GM08714 (cell line): ENCODE data around the gene ST3GAL3.

Experiments used
- H3K4me3 ChIP-seq: fragments of 200-500 bp; sonication (Bioruptor generic); 2 replicates; pipeline ENCODE4 v1.5.1; 2014; ENCODE audit warnings: mild to moderate bottlenecking, low read length, inconsistent platforms
- ZNF274 ChIP-seq: IDR thresholded peaks from 2 replicates; pipeline ENCODE4 v1.6.1; 2012; ENCODE audit warnings: mild to moderate bottlenecking, low read depth, low read length

Gene ST3GAL3

DNA sequence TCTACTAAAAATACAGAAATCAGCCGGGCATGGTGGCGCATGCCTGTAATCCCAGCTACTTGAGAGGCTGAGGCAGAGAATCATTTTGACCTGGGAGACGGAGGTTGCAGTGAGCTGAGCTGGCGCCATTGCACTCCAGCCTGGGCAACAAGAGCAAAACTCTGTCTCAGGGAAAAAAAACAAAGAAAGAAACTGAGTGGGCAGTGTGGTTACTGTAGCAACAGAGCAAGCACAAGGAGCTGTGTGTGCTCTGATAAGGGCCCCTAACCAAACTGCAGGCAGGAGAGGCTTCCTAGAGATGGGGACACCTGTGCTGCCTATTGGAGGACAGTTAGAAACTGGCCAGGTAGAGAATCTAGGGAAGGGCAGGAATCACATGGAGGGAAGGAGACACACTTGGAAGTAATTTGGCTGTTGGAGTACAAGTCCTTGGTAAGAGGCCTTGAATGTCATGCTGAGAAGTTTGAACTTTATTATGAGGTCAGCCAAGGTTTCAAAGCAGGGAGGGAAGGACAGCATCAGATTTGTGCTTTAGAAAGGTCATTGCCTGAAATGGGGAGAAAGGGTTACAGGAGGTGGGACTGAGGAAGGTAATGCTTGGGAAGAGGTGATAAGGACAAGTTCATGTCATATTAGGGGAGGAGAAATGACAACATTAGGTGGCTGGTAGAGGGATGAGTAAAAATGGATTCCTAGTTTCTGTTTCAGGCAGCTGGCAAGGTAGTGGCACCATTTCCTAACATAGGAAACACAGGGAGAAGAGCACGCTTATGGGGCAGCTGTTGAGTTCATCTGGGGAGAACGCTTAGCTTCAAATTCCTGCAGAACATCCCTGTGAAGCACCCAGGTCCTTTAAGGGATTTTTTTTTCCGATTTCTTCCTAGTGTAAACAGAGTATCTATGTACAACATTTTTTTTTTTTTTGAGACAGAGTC is 157.0 kb downstream of the ST3GAL3 start:
- no peak for TF ChIP-seq ZNF274
- H3K4me3 ChIP-seq = no peak overlapping the region

DNA sequence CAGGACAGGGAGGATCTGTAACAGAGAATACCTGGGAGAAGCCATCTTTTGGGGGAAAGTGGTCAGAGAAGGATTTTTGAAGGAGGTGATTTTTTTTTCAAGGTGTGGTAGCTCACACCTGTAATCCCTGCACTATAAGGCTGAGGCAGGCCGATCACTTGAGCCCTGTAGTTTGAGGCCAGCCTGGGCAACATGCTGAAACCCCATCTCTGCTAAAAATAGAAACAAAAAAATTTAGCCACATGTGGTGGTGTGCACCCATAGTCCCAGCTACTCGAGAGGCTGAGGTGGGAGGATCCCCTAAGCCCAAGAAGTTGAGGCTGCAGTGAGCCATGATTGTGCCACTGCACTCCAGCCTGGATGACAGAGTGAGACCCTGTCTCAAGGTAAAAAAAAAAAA is 158.9 kb downstream of the ST3GAL3 start:
- H3K4me3 ChIP-seq = no peak overlapping the region
- TF ChIP-seq ZNF274 = no peak

DNA sequence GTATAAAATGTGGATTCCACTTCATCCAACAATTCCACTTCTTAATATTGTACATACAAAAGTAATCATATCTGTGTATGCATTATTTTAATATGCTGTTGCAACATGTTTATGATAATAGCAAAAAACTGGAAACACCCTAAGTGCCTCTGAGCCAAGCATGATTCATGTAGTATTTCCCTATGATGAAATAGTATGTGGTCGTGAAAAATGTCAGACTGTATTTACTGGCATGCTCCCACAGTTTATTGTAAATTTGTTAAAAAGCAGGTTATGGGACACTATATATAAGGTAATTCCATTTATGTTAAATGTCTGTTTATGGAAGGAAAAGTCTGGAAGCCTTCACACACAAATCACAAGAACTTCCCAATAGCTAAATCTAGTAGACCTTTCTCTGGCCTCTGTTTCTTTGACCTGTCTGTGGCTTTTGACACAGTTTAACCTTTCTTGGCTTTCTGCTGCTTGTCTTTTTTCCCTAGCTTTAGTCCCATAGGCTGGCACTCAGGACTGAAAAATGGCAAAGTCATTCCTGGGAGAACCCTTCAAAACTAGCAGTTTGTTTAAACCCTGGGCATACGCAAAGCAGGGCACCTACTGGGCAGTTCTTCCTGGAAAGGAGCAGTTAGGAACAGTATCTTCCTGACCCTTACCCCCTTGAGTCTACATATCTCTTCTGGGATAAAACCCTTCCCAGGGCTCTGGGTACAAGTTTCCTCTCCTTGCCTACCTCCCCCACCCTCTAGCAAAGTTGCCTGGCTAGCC is 160.8 kb downstream of the ST3GAL3 start:
- no peak for TF ChIP-seq ZNF274
- H3K4me3 ChIP-seq = no peak overlapping the region

DNA sequence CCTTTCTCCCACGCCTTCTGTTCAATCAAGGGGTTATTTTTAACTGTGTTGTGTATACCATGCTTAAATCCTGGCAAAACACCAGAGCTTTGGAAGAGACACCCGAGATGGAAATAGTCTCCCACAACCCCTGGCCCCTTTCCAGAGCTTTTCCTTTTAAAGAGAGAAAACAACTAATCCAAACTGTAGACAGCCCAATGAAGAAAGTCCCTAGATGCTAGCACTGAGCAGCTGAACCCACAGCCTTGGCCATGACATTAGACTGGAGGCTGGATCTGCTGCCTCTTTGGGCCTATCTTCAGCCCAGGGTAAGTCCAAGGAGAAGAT is 161.4 kb downstream of the ST3GAL3 start:
- no peak overlapping the region for H3K4me3 ChIP-seq
- TF ChIP-seq ZNF274 = no peak

DNA sequence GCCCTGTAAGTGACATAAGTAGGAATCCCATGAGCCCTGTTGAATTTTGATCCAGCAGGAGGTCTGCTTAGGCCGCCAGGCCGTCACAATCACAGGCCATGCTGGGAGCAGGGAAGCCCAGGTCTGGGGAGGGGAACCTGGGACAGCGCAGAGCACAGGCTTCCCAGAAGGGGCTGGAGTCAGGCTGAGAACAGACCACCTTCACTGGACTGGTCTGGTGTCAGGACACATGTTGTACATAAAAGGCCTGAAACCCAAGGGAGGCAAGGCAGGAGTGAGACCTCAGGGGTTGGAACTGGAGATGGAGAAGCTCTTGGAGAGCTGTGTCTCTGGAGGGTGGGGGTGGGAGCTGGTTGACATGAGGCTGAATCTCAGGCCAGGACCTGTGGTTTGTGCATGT is 163.0 kb downstream of the ST3GAL3 start:
- no peak overlapping the region for H3K4me3 ChIP-seq
- no peak for TF ChIP-seq ZNF274

DNA sequence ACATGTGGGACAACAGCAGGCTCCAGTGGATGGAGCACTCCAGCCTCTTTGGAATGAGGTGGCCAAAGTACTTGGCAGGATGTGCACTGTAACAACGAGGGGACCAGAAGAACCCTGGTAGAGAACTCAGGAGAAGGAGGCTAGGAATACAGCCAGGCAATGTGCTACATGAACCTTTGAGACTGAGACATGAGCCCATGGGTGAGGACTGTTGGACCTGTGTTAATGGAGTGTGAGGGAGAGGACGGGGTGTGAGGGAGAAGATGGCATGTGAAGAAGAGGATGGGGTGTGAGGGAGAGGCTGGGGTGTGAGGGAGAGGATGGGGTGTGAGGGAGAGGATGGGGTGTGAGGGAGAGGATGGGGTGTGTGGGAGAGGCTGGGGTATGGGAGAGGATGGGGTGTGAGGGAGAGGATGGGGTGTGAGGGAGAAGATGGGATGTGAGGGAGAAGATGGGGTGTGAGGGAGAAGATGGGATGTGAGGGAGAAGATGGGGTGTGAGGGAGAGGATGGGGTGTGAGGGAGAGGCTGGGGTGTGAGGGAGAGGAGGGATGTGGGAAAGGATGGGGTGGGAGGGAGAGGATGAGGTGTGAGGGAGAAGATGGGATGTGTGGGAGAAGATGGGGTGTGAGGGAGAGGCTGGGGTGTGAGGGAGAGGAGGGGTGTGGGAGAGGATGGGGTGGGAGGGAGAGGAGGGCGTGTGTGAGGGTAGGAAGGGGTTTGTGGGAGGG is 164.0 kb downstream of the ST3GAL3 start:
- TF ChIP-seq ZNF274 = no peak
- H3K4me3 ChIP-seq = no peak overlapping the region

DNA sequence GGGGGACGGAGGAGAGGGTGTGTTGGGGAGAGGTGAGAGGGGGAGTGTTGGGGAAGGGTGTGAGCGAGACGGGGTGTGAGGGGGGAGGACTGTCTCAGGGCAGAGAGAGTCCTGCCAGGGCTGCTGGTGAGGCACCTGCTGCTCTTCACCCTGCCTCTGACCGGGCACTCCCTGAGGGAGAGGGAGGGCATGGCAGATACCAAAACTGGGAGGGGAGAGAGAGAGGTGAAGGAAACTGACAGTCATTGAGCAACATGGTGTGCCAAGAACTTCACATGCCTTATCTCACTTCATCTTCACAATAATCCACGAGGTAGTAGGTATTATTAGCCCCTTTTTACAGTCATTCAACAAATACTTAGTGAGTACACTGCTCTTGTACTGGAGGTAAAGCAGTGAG is 164.9 kb downstream of the ST3GAL3 start:
- no peak overlapping the region for H3K4me3 ChIP-seq
- no peak for TF ChIP-seq ZNF274

DNA sequence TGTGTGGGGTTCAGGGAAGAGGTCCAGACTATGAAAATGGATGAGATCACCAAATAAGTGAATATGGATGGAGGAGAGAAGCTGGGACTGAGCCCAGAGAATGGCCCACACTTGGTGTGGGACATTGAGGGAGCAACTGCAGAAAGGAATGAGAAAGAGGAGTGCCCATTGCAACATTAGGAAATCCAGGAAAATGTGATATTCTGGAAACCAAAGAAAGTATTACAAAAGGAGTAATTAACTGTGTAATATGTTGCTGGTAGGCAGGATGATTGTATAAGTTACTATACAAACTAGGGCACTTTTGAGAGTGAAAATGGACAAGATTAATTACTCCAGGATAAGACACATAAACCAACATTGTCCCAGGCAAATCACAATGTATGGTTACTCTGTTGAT is 166.5 kb downstream of the ST3GAL3 start:
- no peak for TF ChIP-seq ZNF274
- no peak overlapping the region for H3K4me3 ChIP-seq

DNA sequence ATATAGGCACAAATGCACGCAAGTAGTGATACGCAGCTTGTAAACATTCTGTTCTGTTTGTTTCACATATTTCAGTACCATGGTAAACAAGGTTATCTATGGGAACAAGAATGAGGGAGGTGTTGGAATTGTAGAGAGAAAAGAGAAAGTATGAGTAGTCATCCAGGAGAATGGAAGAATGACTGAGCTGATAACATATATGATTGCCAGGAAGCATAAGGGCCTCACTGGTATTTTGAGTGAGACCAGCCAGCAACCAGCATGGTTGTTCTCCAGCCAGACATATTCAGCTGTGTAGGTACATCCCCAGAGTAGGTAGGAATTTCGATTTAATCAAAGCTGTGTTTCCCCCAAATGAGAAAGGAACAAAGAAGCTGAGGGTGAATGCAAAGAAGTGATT is 167.4 kb downstream of the ST3GAL3 start:
- H3K4me3 ChIP-seq = no peak overlapping the region
- TF ChIP-seq ZNF274 = no peak

DNA sequence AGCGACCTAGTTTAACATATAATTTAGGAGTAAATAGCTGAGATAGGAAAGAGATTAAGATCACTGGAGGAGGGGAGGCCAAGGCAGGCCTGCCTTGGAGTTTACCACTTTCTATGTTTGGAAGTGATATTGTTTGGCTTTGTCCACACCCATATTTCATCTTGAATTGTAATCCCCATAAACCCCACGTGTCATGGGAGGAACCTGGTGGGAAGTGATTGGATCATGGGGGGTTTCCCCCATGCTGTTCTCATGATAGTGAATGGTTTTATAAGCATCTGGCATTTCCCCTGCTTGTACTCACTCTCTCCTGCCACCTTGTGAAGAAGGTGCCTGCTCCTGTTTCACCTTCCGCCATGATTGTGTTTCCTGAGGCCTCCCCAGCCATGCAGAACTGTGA is 168.0 kb downstream of the ST3GAL3 start:
- no peak for TF ChIP-seq ZNF274
- H3K4me3 ChIP-seq = no peak overlapping the region

DNA sequence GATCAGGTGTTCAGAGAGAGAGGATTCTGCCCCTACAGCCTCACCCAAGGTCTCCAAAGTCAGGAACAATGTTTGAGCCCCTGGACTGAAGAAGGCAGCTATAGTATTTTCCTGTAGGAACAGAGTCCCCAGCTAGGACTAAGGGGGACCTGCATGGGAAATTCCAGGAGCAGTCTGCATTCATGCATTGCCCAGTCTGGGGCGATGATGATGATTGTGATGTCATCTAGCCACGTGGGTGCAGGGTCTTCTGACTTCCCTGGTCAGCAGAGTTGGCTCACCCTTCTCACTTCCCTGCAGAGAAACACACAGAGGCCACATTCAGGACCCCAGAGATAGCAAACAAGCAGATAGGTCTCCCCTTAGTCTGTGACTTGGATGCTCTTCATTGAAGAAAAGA is 169.8 kb downstream of the ST3GAL3 start:
- no peak overlapping the region for H3K4me3 ChIP-seq
- TF ChIP-seq ZNF274 = no peak

DNA sequence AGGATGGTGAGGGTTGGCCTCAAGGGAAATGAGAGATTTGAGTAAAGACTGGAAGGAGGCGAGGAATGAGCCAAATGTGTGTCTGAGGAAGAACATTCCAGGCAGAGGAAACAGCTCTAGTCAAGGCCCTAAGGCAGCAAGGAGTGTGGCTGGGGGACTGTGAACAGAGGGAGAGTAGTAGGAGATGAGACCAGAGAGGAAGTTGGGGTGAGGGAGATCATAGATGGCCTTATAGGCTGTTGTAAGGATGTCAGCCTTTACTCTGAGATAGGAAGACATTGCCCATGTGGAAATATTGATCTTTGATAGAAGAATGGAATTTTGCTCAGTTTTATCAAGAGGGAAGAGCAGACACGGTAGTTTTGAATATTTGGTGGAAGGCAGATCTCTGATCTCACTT is 171.1 kb downstream of the ST3GAL3 start:
- H3K4me3 ChIP-seq = no peak overlapping the region
- no peak for TF ChIP-seq ZNF274

DNA sequence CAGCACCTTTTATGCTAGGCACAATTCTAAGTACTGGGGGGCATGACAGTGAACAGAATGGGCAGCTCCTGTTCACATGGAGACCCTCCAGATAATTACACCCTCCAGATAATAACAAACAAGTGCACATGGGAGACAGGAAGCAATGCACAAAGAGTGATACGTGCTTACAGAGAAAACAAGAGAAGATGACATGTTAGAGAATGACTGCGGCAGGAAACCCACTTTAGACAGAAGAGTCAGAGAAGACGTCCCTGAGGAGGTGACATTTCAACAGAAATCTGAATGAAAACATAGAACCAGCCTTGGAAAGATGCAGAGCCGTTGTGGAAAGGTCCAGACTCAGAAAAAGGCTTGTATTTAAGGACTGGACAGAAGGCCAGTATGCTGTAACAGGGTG is 171.5 kb downstream of the ST3GAL3 start:
- TF ChIP-seq ZNF274 = no peak
- H3K4me3 ChIP-seq = no peak overlapping the region

DNA sequence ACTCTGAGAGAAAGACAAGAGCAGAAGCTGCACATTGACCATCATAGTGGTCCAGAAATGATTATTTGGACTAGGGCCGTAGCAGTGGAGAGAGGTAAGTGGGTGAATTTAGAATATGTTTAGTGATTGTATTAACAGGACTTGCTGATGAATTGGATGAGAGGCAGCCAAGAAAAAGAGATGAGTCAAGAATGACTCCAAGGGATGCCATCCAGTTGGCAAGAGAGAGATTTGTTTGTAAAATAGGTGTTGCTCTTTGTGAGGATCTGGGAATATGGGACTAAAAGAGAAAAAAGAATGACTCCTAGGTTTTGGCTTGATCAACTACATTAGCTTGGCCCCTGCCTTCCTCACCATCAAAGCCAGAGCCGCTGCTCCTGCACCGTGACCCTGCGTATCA is 172.1 kb downstream of the ST3GAL3 start:
- H3K4me3 ChIP-seq = no peak overlapping the region
- no peak for TF ChIP-seq ZNF274

DNA sequence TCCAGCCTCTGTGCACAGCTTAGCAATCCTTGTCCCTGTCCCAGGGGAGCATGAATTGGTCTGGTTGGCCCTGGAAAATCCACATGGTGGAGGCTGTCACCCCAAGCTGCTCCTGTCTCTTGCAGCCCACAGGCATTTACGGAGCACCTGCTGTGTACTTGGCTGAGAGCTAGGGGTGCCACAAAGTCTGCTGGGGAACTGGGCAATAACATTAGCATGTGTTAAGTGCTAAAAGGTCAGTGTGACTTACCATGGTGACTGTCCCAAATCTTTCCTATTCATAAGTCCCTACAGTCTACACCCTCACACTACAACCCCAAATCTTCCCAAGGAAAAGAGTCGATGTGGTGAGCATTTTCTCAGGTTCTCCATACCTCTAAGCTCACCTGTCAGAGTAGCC is 172.7 kb downstream of the ST3GAL3 start:
- no peak for TF ChIP-seq ZNF274
- H3K4me3 ChIP-seq = no peak overlapping the region
